Central memory CD8-positive, alpha-beta T cell (primary cell): ENCODE data around the gene KNTC1.
"Not testable (repeated sequence)": the region's sequence is repeated elsewhere in the genome, so short reads cannot be mapped to it uniquely, and the experiment has no call there.

Experiments
- ATAC-seq: fragments of 150-1000 bp; cut with Tn5 transposase; replicated peaks from 2 replicates; pipeline ENCODE4 v1.10.0; 2022; ENCODE audit warnings: mild to moderate bottlenecking, moderate FRiP score, moderate number of reproducible peaks; ENCODE audit not compliant: poor library complexity, severe bottlenecking; ENCODE audit errors: extremely low read depth
- DNase-seq, 2 donors: peaks; one replicate each; pipeline ENCODE4 v3.0.0; 2021; ENCODE audit warnings: low spot score in 2 of 2
- H3K27ac Mint-ChIP-seq: one replicate; pipeline ENCODE4 v1.8.0; 2022; ENCODE audit warnings: low read depth, mild to moderate bottlenecking, moderate library complexity, mixed read lengths
- H3K27me3 Mint-ChIP-seq: one replicate; pipeline ENCODE4 v1.8.0; 2022; ENCODE audit warnings: mixed read lengths
- H3K36me3 Mint-ChIP-seq: one replicate; pipeline ENCODE4 v1.8.0; 2022; ENCODE audit warnings: mild to moderate bottlenecking, moderate library complexity, mixed read lengths; ENCODE audit not compliant: insufficient read depth
- H3K4me1 Mint-ChIP-seq: one replicate; pipeline ENCODE4 v1.8.0; 2022; ENCODE audit warnings: mixed read lengths
- H3K4me3 Mint-ChIP-seq: one replicate; pipeline ENCODE4 v1.8.0; 2022; ENCODE audit warnings: mild to moderate bottlenecking, moderate library complexity, mixed read lengths
- H3K9me3 Mint-ChIP-seq: one replicate; pipeline ENCODE4 v1.8.0; 2022; ENCODE audit warnings: mixed read lengths

KNTC1 gene

DNA sequence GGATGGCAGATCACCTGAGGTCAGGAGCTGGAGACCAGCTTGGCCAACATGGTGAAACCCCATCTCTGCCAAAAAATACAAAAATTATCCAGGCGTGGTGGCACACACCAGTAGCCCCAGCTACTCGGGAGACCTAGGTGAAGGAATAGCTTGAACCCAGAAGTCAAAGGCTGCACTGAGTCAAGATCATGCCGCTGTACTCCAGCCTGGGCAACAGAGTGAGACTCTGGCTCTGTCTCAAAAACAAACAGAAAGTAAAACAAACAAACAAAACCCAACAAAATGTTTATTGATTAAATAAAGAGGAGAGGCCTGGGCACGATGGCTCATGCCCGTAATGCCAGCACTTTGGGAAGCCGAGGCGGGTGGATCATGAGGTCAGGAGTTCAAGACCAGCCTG, 31.8 kb upstream of the KNTC1 start:
- ATAC-seq: no peak
- H3K27ac Mint-ChIP-seq: no peak overlapping the region
- peaks cover 40% of the 10 kb centered on the region for H3K36me3 Mint-ChIP-seq
- no peak for DNase-seq
- no peaks in the 10 kb centered on the region for H3K9me3 Mint-ChIP-seq
- H3K27me3 Mint-ChIP-seq: no peaks in the 10 kb centered on the region
- H3K4me1 Mint-ChIP-seq: peaks cover 32% of the 10 kb centered on the region
- H3K4me3 Mint-ChIP-seq: no peak overlapping the region

DNA sequence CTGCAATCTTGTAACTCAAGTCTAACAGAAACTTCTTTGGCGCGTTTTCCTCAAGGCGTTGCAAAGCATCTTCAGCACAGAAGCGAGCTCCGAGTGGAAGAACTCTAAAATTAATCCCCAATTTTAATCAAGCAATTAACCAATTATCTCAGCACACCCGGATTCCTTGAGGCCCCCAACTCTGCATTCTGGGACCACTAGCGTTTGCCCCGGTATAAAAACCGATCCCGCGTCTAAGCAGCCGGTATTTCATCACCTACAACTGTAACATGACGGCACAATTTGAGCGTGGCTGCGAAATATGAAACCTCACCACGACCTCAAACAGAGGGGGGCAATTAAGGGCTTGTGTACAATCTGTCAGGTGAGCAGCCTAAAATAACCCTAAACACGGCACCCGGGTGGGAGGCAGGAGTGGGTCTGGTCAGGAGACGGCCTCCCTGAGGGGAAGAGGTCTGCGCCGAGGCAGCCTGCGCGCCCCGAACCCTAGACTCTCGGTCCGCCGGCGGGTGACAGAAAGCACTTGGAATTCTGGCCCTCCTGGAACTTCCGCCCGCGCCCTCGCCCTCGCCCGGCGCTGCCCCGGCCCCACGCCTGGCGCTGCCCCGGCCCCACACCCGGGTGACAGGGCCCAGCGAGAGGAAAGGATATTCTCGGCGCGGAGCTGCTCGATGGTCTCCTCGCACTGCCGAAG, 26.9 kb upstream of the KNTC1 start:
- no peaks in the 10 kb centered on the region for H3K9me3 Mint-ChIP-seq
- H3K4me1 Mint-ChIP-seq: peaks cover 35% of the 10 kb centered on the region
- DNase-seq (peak; percentile 33 to 40), ATAC-seq (peak; percentile 58)
- peaks cover 33% of the 10 kb centered on the region for H3K36me3 Mint-ChIP-seq
- H3K27me3 Mint-ChIP-seq: no peaks in the 10 kb centered on the region
- peak overlapping the region; percentile 94 for H3K27ac Mint-ChIP-seq
- peak overlapping the region; percentile 95 for H3K4me3 Mint-ChIP-seq

DNA sequence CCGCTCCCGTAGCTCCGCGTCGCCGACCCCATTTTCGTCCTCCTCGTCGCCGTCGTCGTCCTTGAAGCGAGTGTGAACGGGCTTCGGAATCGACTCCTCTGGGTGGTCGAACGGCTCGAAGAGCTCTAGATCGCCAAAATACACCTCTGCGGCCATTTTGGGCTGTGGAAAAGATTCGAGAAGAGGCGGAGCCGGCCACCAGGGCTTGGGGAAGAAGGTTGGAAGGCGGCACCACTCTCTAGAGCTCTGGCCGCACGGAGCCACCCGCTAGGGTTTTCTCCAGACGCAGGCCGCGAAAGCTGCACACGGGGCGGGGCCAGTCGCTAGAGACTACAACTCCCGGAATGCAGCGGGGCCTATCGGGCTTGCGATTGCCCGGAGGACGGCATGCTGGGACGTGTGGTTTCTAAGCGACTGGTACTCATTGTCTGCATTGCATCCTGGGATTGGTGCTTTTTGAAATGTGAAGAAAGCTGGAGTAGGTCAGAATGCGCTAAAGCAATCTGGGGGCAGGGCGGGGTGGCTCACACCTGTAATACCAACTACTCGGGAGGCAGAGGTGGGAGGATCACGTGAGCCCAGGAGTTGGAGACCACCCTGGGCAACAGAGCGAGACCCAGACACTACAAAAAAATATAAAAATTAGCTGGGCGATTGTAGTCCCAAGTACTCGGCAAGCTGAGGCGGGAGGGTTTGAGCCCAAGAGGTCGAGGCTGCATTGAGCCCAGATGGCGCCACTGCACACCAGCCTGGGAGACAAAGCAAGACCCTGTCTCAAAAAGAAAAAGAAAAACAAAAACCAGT, 26.2 kb upstream of the KNTC1 start, which contains the start of gene ZCCHC8:
Gene ZCCHC8, minus strand, starts transcription at position 248 of the 804 bp plus-strand sequence. Its CDS starts 92 bp downstream, at position 156.
- Mint-ChIP-seq H3K27ac (peak within 1 kb of the TSS; percentile 94), H3K4me3 (peak within 1 kb of the TSS; percentile 95), H3K9me3 (no peaks in the 10 kb centered on the region), H3K36me3 (peaks cover 35% of the 10 kb centered on the region), H3K27me3 (no peaks in the 10 kb centered on the region), H3K4me1 (peaks cover 30% of the 10 kb centered on the region)
- peak; percentile 92 for ATAC-seq
- peak; percentile 86 to 92 for DNase-seq

DNA sequence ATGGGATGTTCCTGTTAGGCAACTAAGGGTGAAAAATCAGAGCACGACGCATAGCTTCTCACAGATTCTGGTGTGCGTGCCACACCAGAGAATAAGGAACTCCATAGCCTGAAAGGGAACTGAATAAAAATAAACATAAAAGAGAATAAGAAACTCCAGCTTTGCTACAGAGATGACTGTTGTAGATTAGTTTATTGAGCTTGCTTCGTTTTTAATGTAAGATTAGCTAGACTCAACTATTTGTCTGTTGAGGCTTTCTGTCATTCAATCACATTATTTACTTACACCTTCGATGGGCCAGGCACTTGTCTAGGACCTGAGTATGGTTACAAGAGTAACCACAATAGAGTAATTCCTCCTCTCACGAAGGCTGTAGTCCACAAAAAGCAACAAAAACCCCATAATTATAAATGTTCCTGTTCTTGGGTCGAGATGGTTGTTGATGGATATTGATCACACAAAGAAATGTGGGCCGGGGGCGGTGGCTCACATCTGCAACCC, 25.5 kb upstream of the KNTC1 start:
- H3K4me1 Mint-ChIP-seq: peaks cover 28% of the 10 kb centered on the region
- H3K9me3 Mint-ChIP-seq: no peaks in the 10 kb centered on the region
- H3K4me3 Mint-ChIP-seq: peak overlapping the region; percentile 95
- DNase-seq (no peak), ATAC-seq (no peak)
- H3K27ac Mint-ChIP-seq: peak overlapping the region; percentile 94
- peaks cover 40% of the 10 kb centered on the region for H3K36me3 Mint-ChIP-seq
- H3K27me3 Mint-ChIP-seq: no peaks in the 10 kb centered on the region

DNA sequence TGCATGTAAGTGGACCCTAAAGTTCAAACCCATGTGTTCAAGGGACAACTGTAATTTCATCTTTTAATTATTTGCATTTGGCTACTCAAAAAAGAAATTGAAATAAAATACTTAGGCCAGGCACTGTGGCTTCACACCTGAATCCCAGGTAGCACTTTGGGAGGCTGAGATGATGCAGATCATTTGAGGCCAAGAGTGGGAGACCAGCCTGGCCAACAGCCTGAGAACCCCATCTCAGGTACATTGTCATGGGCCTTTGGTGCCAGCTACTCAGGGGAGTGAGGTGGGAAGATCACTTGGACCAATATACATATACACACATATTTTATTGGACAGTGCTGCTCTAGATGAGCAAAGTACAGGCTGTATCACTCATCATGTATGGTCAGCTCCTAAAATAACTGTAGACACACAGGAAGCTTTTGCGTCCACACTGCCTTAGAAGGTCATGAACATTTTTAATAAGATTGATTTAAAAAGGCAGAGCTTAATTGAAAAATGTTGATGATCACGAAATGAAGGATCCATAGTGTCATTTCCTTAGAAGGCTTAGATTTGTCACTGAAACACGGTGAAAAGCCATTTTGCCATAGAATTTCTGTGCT, 23.8 kb upstream of the KNTC1 start:
- H3K36me3 Mint-ChIP-seq: peaks cover 54% of the 10 kb centered on the region
- no peak overlapping the region for H3K4me3 Mint-ChIP-seq
- no peak for DNase-seq
- no peaks in the 10 kb centered on the region for H3K27me3 Mint-ChIP-seq
- peaks cover 26% of the 10 kb centered on the region for H3K4me1 Mint-ChIP-seq
- H3K9me3 Mint-ChIP-seq: no peaks in the 10 kb centered on the region
- H3K27ac Mint-ChIP-seq: no peak overlapping the region
- no peak for ATAC-seq

DNA sequence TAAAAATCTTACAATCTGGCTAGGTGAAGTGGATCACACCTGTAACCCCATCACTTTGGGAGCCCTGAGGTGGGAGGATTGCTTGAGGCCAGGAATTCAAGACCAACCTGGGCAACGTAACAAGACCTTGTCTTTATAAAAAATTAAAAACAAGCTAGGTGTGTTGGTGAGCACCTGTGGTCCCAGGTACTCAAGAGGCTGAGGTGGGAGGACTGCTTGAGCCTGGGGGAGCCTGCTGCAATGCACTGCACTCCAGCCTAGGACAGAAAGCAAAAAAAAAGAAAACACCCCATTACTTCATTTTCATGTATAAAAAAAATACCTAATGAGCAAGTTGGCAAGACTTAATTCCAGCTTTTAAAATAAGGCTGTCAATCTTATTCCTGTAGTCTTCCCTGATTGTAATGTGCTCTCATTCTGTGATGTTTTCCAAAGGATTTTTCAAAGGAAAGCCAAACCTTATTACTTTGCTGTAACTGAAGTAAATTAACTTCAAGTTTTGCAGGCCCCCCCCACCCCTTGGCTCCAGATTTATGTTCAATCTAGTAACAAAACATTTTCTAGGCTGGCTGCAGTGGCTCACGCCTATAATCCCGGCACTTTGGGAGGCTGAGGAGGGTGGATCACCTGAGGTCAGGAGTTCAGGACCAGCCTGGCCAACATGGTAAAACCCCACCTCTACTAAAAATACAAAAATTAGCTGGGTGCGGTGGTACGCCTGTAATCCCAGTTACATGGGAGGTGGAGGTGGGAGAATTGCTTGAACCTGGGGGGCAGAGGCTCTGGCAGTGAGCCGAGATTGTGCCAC, 23.1 kb upstream of the KNTC1 start:
- ATAC-seq (no peak), DNase-seq (no peak)
- no peaks in the 10 kb centered on the region for H3K27me3 Mint-ChIP-seq
- peaks cover 21% of the 10 kb centered on the region for H3K4me1 Mint-ChIP-seq
- H3K36me3 Mint-ChIP-seq: peaks cover 61% of the 10 kb centered on the region
- H3K4me3 Mint-ChIP-seq: no peak overlapping the region
- no peaks in the 10 kb centered on the region for H3K9me3 Mint-ChIP-seq
- no peak overlapping the region for H3K27ac Mint-ChIP-seq

DNA sequence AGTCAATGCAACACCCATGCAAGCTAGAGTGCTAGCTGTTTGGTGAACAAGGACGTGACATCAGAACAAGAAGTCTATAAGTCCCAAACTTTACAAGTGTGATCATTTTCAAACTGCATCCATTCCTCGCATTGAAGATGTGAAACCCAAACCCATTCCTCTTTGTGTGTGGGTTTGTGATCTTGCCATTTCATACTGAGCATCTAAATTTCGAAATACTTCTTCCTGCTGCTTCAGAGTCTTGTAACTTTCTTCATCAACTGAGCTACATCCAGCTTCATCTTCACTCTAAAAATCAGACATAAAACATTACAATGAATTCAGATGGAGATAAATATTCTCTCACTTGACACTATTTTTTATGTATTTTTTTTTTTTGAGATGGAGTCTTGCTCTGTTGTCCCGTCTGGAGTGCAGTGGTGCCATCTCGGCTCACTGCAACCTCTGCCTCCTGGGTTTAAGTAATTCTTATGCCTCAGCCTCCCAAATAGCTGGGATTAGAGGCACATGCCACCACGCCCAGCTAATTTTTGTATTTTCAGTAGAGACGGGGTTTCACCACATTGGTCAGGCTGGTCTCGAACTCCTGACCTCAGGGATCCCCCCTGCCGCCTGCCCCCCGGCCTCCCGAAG, 21.5 kb upstream of the KNTC1 start:
- no peak overlapping the region for H3K4me3 Mint-ChIP-seq
- no peak for DNase-seq
- H3K9me3 Mint-ChIP-seq: no peaks in the 10 kb centered on the region
- H3K27ac Mint-ChIP-seq: no peak overlapping the region
- no peak for ATAC-seq
- H3K4me1 Mint-ChIP-seq: peaks cover 13% of the 10 kb centered on the region
- no peaks in the 10 kb centered on the region for H3K27me3 Mint-ChIP-seq
- peaks cover 73% of the 10 kb centered on the region for H3K36me3 Mint-ChIP-seq

DNA sequence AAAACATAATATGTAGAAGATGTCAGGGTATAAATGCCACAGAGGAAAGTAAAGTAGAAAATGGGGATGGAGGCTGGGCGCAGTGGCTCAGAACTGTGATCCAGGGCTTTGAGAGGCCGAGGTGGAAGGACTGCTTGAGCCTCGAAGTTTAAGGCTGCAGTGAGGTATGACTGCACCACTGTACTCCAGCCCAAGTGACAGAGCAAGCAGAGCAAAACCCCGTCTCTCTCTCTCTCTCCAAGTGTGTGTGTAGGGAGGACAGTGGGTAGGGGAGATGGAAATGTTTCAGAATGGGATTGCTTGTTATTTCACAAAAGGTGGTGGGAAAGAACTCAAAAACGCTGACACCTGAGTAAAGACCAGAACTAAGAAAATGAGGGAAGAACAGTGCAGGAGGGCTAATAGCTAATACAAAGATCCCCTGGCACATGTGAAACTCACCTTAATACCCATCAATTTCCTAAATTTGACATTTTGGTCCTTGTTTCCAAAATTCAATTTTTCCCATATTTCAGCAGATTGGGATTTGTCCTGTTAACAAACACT, 20.6 kb upstream of the KNTC1 start:
- peak overlapping the region; percentile 9 for H3K27ac Mint-ChIP-seq
- no peak overlapping the region for H3K4me3 Mint-ChIP-seq
- no peaks in the 10 kb centered on the region for H3K27me3 Mint-ChIP-seq
- H3K9me3 Mint-ChIP-seq: no peaks in the 10 kb centered on the region
- no peak for ATAC-seq
- DNase-seq: no peak
- peaks cover 7% of the 10 kb centered on the region for H3K4me1 Mint-ChIP-seq
- peaks cover 79% of the 10 kb centered on the region for H3K36me3 Mint-ChIP-seq

DNA sequence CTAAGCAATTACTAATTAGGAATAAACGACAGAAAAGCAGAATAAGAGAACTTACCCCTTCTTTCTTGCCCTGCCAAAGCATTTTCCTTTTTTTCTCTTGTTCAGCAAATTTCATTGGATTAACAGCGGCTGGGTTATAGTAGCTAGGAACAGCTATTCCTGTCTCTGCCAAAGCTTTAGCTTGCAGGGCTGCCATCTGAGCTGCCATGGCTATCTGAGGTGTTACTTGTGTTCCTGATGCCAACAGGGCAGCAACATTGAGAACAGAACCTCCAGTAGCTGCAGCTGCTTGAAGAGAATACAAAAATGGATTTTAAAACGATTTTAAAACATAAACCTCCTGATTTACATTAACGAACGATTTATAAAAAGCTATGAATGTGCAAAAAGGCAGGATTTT, 18.9 kb upstream of the KNTC1 start:
- Mint-ChIP-seq H3K27me3 (no peaks in the 10 kb centered on the region), H3K36me3 (peaks cover 90% of the 10 kb centered on the region), H3K27ac (peak overlapping the region; percentile 35), H3K4me1 (no peaks in the 10 kb centered on the region), H3K9me3 (no peaks in the 10 kb centered on the region), H3K4me3 (no peak overlapping the region)
- DNase-seq (no peak), ATAC-seq (no peak)

DNA sequence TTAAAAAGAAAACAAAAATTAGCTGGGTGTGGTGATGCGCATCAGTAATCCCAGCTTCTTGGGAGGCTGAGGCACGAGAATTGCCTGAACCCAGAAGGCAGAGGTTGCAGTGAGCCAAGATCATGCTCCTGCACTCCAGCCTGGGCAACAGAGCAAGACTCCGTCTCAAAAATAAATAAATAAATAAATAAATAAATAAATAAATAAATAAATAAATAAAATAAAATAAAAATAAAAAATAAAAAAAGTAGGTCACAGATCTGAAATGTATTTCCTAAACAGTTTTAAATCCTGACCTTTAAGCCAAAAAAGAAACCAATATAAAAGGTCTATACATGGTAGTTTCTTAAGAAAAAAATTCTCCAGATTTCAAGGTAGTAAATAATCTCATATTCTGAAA, 14.0 kb upstream of the KNTC1 start:
- peaks cover 97% of the 10 kb centered on the region for H3K36me3 Mint-ChIP-seq
- not testable (repeated sequence) for DNase-seq, H3K9me3 Mint-ChIP-seq, H3K27ac Mint-ChIP-seq, ATAC-seq, H3K4me3 Mint-ChIP-seq, H3K4me1 Mint-ChIP-seq, H3K27me3 Mint-ChIP-seq

DNA sequence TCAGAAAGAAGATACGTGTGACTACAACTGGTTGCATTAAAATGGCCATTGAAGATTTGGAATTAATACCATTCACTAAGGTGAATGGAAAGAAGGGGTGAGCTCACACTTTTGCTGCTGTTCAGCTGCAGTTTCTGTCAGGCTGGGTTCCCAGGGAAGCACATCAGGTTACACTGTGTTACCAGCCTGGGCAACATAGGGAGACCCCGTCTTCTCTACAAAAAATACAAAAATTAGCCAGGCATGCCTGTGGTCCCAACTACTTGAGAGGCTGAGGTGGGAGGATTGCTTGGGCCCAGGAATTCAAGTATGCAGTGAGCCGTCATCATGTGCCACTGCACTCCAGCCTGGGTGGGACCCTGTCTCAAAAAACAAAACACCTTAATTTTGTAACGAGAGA, 13.4 kb upstream of the KNTC1 start:
- peaks cover 97% of the 10 kb centered on the region for H3K36me3 Mint-ChIP-seq
- H3K9me3 Mint-ChIP-seq: no peaks in the 10 kb centered on the region
- H3K4me3 Mint-ChIP-seq: no peak overlapping the region
- H3K4me1 Mint-ChIP-seq: peaks cover 9% of the 10 kb centered on the region
- DNase-seq (no peak), ATAC-seq (no peak)
- H3K27ac Mint-ChIP-seq: no peak overlapping the region
- no peaks in the 10 kb centered on the region for H3K27me3 Mint-ChIP-seq
